ENCODE data around the gene LINS1.

GRCh38 chr15:100623301-100623700, 21.3 kb upstream of the LINS1 start:
- TF ChIP-seq BHLHE40 (IDR thresholded peaks at IDR 0.05; ENCODE audit: low read depth, low read length) (no peak), CTCF (IDR thresholded peaks at IDR 0.05) (no peak), PHF8 (IDR thresholded peaks at IDR 0.05; ENCODE audit: borderline replicate concordance, low read depth) (no peak)
